Gastroesophageal sphincter (tissue), 3 donors: ENCODE results near the gene TSPO2.
"Not testable (repeated sequence)": the region's sequence is repeated elsewhere in the genome, so short reads cannot be mapped to it uniquely, and the experiment has no call there.

Experiments used
- EP300 ChIP-seq: sonication (generic); formaldehyde crosslinking; IDR thresholded peaks from one replicate; pipeline ENCODE4 v1.6.1; 2017; ENCODE audit warnings: antibody characterized with exemption, mild to moderate bottlenecking
- POLR2AphosphoS5 ChIP-seq: sonication (generic); formaldehyde crosslinking; IDR thresholded peaks from one replicate; pipeline ENCODE4 v1.6.1; 2017; ENCODE audit warnings: antibody characterized with exemption
- TF ChIP-seq, protein P1 (sequence below), 4 experiments: fragments of 200-600 bp in 2 of 4; fragments of 450-650 bp in 2 of 4; sonication (generic) in 1 of 4; IDR thresholded peaks; one replicate each; pipeline ENCODE4 v1.5.1; 2017 to 2019; ENCODE audit warnings: antibody characterized with exemption in 4 of 4, mild to moderate bottlenecking in 2 of 4, moderate library complexity in 2 of 4

GRCh38 chr6:41006980-41007379, 35.3 kb upstream of the TSPO2 start:
- not testable (repeated sequence) for TF ChIP-seq POLR2AphosphoS5, EP300
- TF ChIP-seq, protein P1, sequence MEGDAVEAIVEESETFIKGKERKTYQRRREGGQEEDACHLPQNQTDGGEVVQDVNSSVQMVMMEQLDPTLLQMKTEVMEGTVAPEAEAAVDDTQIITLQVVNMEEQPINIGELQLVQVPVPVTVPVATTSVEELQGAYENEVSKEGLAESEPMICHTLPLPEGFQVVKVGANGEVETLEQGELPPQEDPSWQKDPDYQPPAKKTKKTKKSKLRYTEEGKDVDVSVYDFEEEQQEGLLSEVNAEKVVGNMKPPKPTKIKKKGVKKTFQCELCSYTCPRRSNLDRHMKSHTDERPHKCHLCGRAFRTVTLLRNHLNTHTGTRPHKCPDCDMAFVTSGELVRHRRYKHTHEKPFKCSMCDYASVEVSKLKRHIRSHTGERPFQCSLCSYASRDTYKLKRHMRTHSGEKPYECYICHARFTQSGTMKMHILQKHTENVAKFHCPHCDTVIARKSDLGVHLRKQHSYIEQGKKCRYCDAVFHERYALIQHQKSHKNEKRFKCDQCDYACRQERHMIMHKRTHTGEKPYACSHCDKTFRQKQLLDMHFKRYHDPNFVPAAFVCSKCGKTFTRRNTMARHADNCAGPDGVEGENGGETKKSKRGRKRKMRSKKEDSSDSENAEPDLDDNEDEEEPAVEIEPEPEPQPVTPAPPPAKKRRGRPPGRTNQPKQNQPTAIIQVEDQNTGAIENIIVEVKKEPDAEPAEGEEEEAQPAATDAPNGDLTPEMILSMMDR (IDR thresholded peaks at IDR 0.05): not testable (repeated sequence)
